ENCODE measurements around the gene ARHGEF11.

DNA sequence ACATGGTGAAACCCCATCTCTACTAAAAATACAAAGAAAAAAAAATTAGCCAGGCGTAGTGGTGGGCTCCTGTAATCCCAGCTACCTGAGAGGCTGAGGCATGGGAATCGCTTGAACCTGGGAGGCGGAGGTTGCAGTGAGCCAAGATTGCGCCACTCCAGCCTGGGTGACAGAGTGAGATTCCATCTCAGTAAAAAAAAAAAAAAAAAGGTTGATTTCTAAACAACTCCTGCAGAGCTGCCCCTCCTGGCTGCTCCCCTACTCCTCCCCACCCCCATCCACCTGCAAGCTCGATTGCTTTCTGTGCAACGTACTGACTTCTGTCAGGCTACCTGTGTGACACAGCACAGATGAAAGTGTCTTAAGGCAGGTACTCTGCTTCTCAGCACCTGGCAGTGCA is 40.8 kb upstream of the ARHGEF11 start:
- no peak for TF ChIP-seq TAF1 (conservative IDR thresholded peaks at IDR 0.05)
- TF ChIP-seq, protein P1, sequence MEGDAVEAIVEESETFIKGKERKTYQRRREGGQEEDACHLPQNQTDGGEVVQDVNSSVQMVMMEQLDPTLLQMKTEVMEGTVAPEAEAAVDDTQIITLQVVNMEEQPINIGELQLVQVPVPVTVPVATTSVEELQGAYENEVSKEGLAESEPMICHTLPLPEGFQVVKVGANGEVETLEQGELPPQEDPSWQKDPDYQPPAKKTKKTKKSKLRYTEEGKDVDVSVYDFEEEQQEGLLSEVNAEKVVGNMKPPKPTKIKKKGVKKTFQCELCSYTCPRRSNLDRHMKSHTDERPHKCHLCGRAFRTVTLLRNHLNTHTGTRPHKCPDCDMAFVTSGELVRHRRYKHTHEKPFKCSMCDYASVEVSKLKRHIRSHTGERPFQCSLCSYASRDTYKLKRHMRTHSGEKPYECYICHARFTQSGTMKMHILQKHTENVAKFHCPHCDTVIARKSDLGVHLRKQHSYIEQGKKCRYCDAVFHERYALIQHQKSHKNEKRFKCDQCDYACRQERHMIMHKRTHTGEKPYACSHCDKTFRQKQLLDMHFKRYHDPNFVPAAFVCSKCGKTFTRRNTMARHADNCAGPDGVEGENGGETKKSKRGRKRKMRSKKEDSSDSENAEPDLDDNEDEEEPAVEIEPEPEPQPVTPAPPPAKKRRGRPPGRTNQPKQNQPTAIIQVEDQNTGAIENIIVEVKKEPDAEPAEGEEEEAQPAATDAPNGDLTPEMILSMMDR (IDR thresholded peaks at IDR 0.05; ENCODE audit: low read depth, low read length, missing input control): no peak
- TF ChIP-seq, protein P2, sequence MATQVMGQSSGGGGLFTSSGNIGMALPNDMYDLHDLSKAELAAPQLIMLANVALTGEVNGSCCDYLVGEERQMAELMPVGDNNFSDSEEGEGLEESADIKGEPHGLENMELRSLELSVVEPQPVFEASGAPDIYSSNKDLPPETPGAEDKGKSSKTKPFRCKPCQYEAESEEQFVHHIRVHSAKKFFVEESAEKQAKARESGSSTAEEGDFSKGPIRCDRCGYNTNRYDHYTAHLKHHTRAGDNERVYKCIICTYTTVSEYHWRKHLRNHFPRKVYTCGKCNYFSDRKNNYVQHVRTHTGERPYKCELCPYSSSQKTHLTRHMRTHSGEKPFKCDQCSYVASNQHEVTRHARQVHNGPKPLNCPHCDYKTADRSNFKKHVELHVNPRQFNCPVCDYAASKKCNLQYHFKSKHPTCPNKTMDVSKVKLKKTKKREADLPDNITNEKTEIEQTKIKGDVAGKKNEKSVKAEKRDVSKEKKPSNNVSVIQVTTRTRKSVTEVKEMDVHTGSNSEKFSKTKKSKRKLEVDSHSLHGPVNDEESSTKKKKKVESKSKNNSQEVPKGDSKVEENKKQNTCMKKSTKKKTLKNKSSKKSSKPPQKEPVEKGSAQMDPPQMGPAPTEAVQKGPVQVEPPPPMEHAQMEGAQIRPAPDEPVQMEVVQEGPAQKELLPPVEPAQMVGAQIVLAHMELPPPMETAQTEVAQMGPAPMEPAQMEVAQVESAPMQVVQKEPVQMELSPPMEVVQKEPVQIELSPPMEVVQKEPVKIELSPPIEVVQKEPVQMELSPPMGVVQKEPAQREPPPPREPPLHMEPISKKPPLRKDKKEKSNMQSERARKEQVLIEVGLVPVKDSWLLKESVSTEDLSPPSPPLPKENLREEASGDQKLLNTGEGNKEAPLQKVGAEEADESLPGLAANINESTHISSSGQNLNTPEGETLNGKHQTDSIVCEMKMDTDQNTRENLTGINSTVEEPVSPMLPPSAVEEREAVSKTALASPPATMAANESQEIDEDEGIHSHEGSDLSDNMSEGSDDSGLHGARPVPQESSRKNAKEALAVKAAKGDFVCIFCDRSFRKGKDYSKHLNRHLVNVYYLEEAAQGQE (IDR thresholded peaks at IDR 0.05): no peak
- TF ChIP-seq RAD21 (IDR thresholded peaks at IDR 0.05): no peak
